Mesenchymal stem cell (in vitro differentiated cells and primary cell): ENCODE data around the gene ANTXRL.

Experiments
- DNase-seq: peaks from one replicate; pipeline ENCODE4 v3.0.0-alpha.2; 2013
- H2AFZ ChIP-seq: one replicate; pipeline ENCODE4 v1.6.1; 2013; ENCODE audit warnings: low read depth, mild to moderate bottlenecking, control low read depth, inconsistent platforms, low read length, moderate library complexity
- H2AK5ac ChIP-seq: 2 replicates; pipeline ENCODE4 v1.6.1; 2013; ENCODE audit warnings: low read length, moderate library complexity, mild to moderate bottlenecking, inconsistent platforms; ENCODE audit not compliant: severe bottlenecking
- H2BK120ac ChIP-seq: one replicate; pipeline ENCODE4 v1.6.1; 2013; ENCODE audit warnings: low read depth, mild to moderate bottlenecking, inconsistent platforms, low read length, moderate library complexity
- H2BK12ac ChIP-seq, 2 experiments: one replicate each; pipeline ENCODE4 v1.6.1; 2013; ENCODE audit warnings: inconsistent platforms in 2 of 2, low read length in 2 of 2, mild to moderate bottlenecking in 2 of 2, moderate library complexity in 2 of 2, control low read depth in 1 of 2
- H2BK15ac ChIP-seq: one replicate; pipeline ENCODE4 v1.6.1; 2013; ENCODE audit warnings: mild to moderate bottlenecking, low read depth, inconsistent platforms; ENCODE audit not compliant: poor library complexity, severe bottlenecking
- H2BK5ac ChIP-seq: 2 replicates; pipeline ENCODE4 v1.6.1; 2013; ENCODE audit warnings: low read depth, mild to moderate bottlenecking, low read length, control low read depth, inconsistent platforms; ENCODE audit not compliant: poor library complexity, severe bottlenecking
- H3K14ac ChIP-seq, 2 experiments: one replicate each; pipeline ENCODE4 v1.6.1; 2013; ENCODE audit warnings: inconsistent platforms in 2 of 2, low read length in 2 of 2, control low read depth in 1 of 2, mild to moderate bottlenecking in 1 of 2, moderate library complexity in 1 of 2
- H3K18ac ChIP-seq, 2 experiments: one replicate each; pipeline ENCODE4 v1.6.1; 2013; ENCODE audit warnings: inconsistent platforms in 2 of 2, low read length in 2 of 2, control low read depth in 1 of 2, low read depth in 1 of 2, mild to moderate bottlenecking in 1 of 2
- H3K23ac ChIP-seq, 2 experiments: one replicate each; pipeline ENCODE4 v1.6.1; 2013; ENCODE audit warnings: inconsistent platforms in 2 of 2, low read length in 2 of 2, mild to moderate bottlenecking in 2 of 2, moderate library complexity in 2 of 2, control low read depth in 1 of 2
- H3K27ac ChIP-seq: 2 replicates; pipeline ENCODE4 v1.5.1; 2013; ENCODE audit warnings: mild to moderate bottlenecking, moderate library complexity, low read length, control low read depth, inconsistent platforms; ENCODE audit not compliant: poor library complexity, severe bottlenecking
- H3K27me3 ChIP-seq, 2 experiments: 2 replicates each; pipeline versions ENCODE4 v1.6.1 to v1.7.0; 2013; ENCODE audit warnings: low read length in 2 of 2, mild to moderate bottlenecking in 2 of 2, moderate library complexity in 2 of 2, control low read depth in 1 of 2, inconsistent platforms in 1 of 2; ENCODE audit not compliant: control insufficient read depth in 1 of 2, insufficient read depth in 1 of 2
- H3K36me3 ChIP-seq, 2 experiments: 2 replicates each; pipeline versions ENCODE4 v1.6.1 to v1.7.0; 2013; ENCODE audit warnings: low read length in 2 of 2, control low read depth in 1 of 2, inconsistent platforms in 1 of 2, low read depth in 1 of 2, mild to moderate bottlenecking in 1 of 2; ENCODE audit not compliant: insufficient read depth in 2 of 2, control insufficient read depth in 1 of 2
- H3K4ac ChIP-seq, 2 experiments: one replicate each; pipeline ENCODE4 v1.6.1; 2013; ENCODE audit warnings: inconsistent platforms in 2 of 2, low read length in 2 of 2, mild to moderate bottlenecking in 2 of 2, moderate library complexity in 2 of 2, control low read depth in 1 of 2, low read depth in 1 of 2
- H3K4me1 ChIP-seq: 2 replicates; pipeline ENCODE4 v1.6.1; 2013; ENCODE audit warnings: low read depth, low read length, control low read depth; ENCODE audit not compliant: control insufficient read depth, insufficient read depth
- H3K4me2 ChIP-seq: 2 replicates; pipeline ENCODE4 v1.6.1; 2013; ENCODE audit warnings: low read length, mild to moderate bottlenecking, inconsistent platforms; ENCODE audit not compliant: poor library complexity, severe bottlenecking
- H3K4me3 ChIP-seq, 2 experiments: 2 replicates each; pipeline versions ENCODE4 v1.5.1 to v1.7.0; 2013; ENCODE audit warnings: low read length in 2 of 2, mild to moderate bottlenecking in 2 of 2, control low read depth in 1 of 2, low read depth in 1 of 2; ENCODE audit not compliant: insufficient read depth in 1 of 2
- H3K79me1 ChIP-seq: replicated peaks from 2 replicates; pipeline ENCODE4 v1.6.1; 2013; ENCODE audit warnings: mild to moderate bottlenecking, control low read depth, low read length, inconsistent platforms; ENCODE audit not compliant: poor library complexity, severe bottlenecking
- H3K9ac ChIP-seq: 2 replicates; pipeline ENCODE4 v1.7.0; 2013; ENCODE audit warnings: mild to moderate bottlenecking, low read length, moderate library complexity
- H3K9me3 ChIP-seq: 2 replicates; pipeline ENCODE4 v1.7.0; 2013; ENCODE audit warnings: mild to moderate bottlenecking, low read length; ENCODE audit not compliant: control insufficient read depth
- H4K8ac ChIP-seq: one replicate; pipeline ENCODE4 v1.6.1; 2013; ENCODE audit warnings: inconsistent platforms, mild to moderate bottlenecking, low read length, moderate library complexity
- H4K91ac ChIP-seq: one replicate; pipeline ENCODE4 v1.6.1; 2013; ENCODE audit warnings: mild to moderate bottlenecking, low read length, inconsistent platforms
- WGBS: methylation state at CpG from one replicate; pipeline ENCODE4 v1.1.7; 2013; ENCODE audit warnings: mixed read lengths; 5-methylcytosine and 5-hydroxymethylcytosine counted together

ANTXRL gene

DNA sequence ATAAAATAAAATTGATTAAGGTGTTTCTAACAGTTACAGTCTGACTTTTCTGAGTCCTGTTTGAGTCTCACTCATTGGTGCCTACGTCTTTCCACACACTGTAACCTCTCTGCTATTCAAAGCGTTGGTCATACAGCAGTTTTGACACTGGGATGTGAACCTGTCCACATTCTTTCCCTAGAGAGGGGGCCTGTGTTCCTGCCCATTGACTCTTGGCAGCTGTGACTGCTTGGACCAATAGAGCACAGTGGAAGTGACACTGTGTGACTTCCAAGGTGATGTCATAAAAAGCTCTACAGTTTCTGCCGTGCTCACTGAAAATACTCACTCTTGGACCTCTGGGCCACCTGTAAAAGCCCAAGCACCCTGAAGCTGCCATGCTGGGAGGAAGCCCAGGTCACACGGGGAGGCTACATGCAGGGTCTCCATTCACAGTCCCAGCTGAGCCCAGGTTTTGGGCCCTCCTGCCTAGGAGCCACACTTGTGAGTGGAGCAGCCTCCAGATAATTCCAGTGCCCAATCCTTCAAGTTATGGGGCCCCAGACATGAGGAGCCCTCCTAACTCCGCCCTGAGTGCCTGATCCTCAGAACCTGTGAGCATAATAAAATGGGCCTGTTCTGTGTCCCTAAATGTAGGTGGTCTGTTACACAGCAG, 704 bp upstream of the ANTXRL start:
- Histone ChIP-seq H2AK5ac (no peak overlapping the region), H2BK15ac (no peak overlapping the region), H3K9ac (no peak overlapping the region), H2BK120ac (no peak overlapping the region), H2BK12ac (no peak overlapping the region), H3K4ac (no peak overlapping the region), H3K9me3 (no peaks in the 10 kb centered on the region), H3K18ac (no peak overlapping the region), H3K4me1 (peaks cover 15% of the 10 kb centered on the region), H4K8ac (no peak overlapping the region), H3K27me3 (peaks cover 36 to 66% of the 10 kb centered on the region in 2 experiments), H3K27ac (no peak overlapping the region), H3K79me1 (no peaks in the 10 kb centered on the region), H3K23ac (no peak overlapping the region), H2BK5ac (no peak overlapping the region), H4K91ac (no peak overlapping the region), H3K36me3 (no peaks in the 10 kb centered on the region), H2AFZ (no peak overlapping the region), H3K14ac (no peak overlapping the region), H3K4me3 (no peak overlapping the region), H3K4me2 (no peak overlapping the region)
- DNase-seq, result no peak
- WGBS, result 92% methylated on average over 5 of the region's 5 CpGs

DNA sequence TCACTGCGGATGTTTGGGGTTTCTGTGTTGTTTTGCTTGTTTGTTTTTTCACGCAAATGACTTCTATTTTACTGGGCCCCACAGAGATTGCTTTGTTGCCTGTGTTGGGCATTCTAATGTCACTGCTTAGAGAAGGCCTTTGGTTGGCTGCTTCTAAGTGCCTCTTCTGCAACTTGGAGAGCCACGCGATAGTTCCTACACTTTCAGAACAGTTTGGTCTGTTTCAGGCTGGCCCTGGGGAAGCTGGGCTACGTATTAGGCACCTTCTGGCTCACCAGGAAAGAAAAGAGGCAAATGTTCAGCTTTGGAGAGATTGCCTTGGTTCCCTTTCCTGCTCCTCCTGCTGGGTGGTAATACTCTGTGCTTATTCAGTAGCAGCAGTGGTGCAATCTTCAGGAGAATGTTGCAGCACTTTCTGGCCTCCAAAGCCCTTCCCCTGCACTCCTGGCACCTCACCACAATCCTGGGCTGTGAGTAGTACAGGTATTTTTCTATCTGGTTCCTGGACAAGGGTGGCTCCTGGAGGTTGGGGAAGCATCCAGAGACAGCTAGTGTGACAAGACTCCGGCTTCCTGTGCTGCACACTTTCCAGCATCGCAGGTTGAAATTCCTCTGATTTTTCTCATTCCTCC, 1.2 kb downstream of the ANTXRL start:
- WGBS, result 89% methylated on average over 7 of the region's 7 CpGs
- H2BK120ac ChIP-seq, result no peak overlapping the region
- no peak overlapping the region for H4K91ac ChIP-seq

GRCh38 chr10:46288601-46289206, 1.9 kb downstream of the ANTXRL start:
- Histone ChIP-seq H3K27ac (no peak overlapping the region), H2BK15ac (no peak overlapping the region), H2AK5ac (no peak overlapping the region), H3K4me2 (no peak overlapping the region), H3K4ac (no peak overlapping the region), H3K79me1 (no peaks in the 10 kb centered on the region), H3K27me3 (peaks cover 29 to 52% of the 10 kb centered on the region in 2 experiments), H2AFZ (no peak overlapping the region), H3K9ac (no peak overlapping the region), H3K23ac (no peak overlapping the region), H3K9me3 (no peaks in the 10 kb centered on the region), H3K18ac (no peak overlapping the region), H2BK12ac (no peak overlapping the region), H4K91ac (no peak overlapping the region), H3K14ac (no peak overlapping the region), H4K8ac (no peak overlapping the region), H3K4me1 (peaks cover 6% of the 10 kb centered on the region), H2BK120ac (no peak overlapping the region), H3K36me3 (no peaks in the 10 kb centered on the region), H3K4me3 (no peak overlapping the region), H2BK5ac (no peak overlapping the region)
- no peak for DNase-seq
- WGBS, result 90% methylated on average over 6 of the region's 6 CpGs

More for the DNA sequence above, 1.2 kb downstream of the ANTXRL start:
- no peak overlapping the region for H2BK12ac ChIP-seq
- H3K23ac ChIP-seq, result no peak overlapping the region
- H3K27ac ChIP-seq, result no peak overlapping the region
- no peak overlapping the region for H3K4me2 ChIP-seq
- no peaks in the 10 kb centered on the region for H3K36me3 ChIP-seq
- no peak overlapping the region for H3K9ac ChIP-seq
- no peaks in the 10 kb centered on the region for H3K79me1 ChIP-seq
- H4K8ac ChIP-seq, result no peak overlapping the region
- no peaks in the 10 kb centered on the region for H3K9me3 ChIP-seq
- peaks cover 36 to 59% of the 10 kb centered on the region in 2 experiments for H3K27me3 ChIP-seq
- no peak overlapping the region for H3K18ac ChIP-seq
- H3K4me1 ChIP-seq, result peaks cover 7% of the 10 kb centered on the region
- H2AK5ac ChIP-seq, result no peak overlapping the region
- no peak overlapping the region for H2BK15ac ChIP-seq
- no peak overlapping the region for H3K4me3 ChIP-seq
- no peak for DNase-seq
- H3K4ac ChIP-seq, result no peak overlapping the region
- H3K14ac ChIP-seq, result no peak overlapping the region
- no peak overlapping the region for H2AFZ ChIP-seq
- H2BK5ac ChIP-seq, result no peak overlapping the region

GRCh38 chr10:46289209-46289810, 2.5 kb downstream of the ANTXRL start:
- Histone ChIP-seq H2AFZ (no peak overlapping the region), H2BK12ac (no peak overlapping the region), H3K14ac (no peak overlapping the region), H3K9ac (no peak overlapping the region), H3K23ac (no peak overlapping the region), H2BK120ac (no peak overlapping the region), H3K18ac (no peak overlapping the region), H3K4me1 (peaks cover 4% of the 10 kb centered on the region), H3K9me3 (no peaks in the 10 kb centered on the region), H2BK5ac (no peak overlapping the region), H3K27me3 (peaks cover 24 to 46% of the 10 kb centered on the region in 2 experiments), H3K4me2 (no peak overlapping the region), H2AK5ac (no peak overlapping the region), H2BK15ac (no peak overlapping the region), H3K27ac (no peak overlapping the region), H4K8ac (no peak overlapping the region), H4K91ac (no peak overlapping the region), H3K4me3 (no peak overlapping the region), H3K36me3 (no peaks in the 10 kb centered on the region), H3K79me1 (no peaks in the 10 kb centered on the region), H3K4ac (no peak overlapping the region)
- 89% methylated on average over 7 of the region's 7 CpGs for WGBS
- no peak for DNase-seq
